ENCODE data around the gene PPY.

PPY gene

GRCh38 chr17:43909537-43910231, 32.6 kb downstream of the PPY start:
- no peak for TF ChIP-seq CTCF (conservative IDR thresholded peaks at IDR 0.05; ENCODE audit: low read length)

GRCh38 chr17:43907998-43908721, 34.1 kb downstream of the PPY start:
- peak overlapping the region; percentile 73 for H3K4me3 ChIP-seq (ENCODE audit: low read length)
- peak; percentile 74 for DNase-seq (ENCODE audit: low read depth)

More at GRCh38 chr17:43909537-43910231, 32.6 kb downstream of the PPY start:
- no peak for DNase-seq (ENCODE audit: low read depth)
- H3K4me3 ChIP-seq (ENCODE audit: low read length), result no peak overlapping the region

GRCh38 chr17:43907425-43907981, 34.8 kb downstream of the PPY start, which contains the start of gene MPP2:
MPP2 (minus strand) TSS chr17:43907536; CDS start chr17:43904460, 3,076 bp downstream.
- peak within 1 kb of the TSS; percentile 73 for H3K4me3 ChIP-seq (ENCODE audit: low read length)
- DNase-seq (ENCODE audit: low read depth), result peak; percentile 54
- peak; percentile 30 for TF ChIP-seq CTCF (conservative IDR thresholded peaks at IDR 0.05; ENCODE audit: low read length)

More at GRCh38 chr17:43907998-43908721, 34.1 kb downstream of the PPY start:
- TF ChIP-seq CTCF (conservative IDR thresholded peaks at IDR 0.05; ENCODE audit: low read length), result no peak

- TF ChIP-seq CTCF (conservative IDR thresholded peaks at IDR 0.05; ENCODE audit: low read length), result no peak
- peak overlapping the region; percentile 73 for H3K4me3 ChIP-seq (ENCODE audit: low read length)
Measured at GRCh38 chr17:43906951-43907424, 35.3 kb downstream of the PPY start.

GRCh38 chr17:43905985-43906852, 36.1 kb downstream of the PPY start:
- peak overlapping the region; percentile 73 for H3K4me3 ChIP-seq (ENCODE audit: low read length)
- DNase-seq (ENCODE audit: low read depth), result peak; percentile 52
- TF ChIP-seq CTCF (conservative IDR thresholded peaks at IDR 0.05; ENCODE audit: low read length), result no peak

More at GRCh38 chr17:43906951-43907424, 35.3 kb downstream of the PPY start:
- DNase-seq (ENCODE audit: low read depth), result no peak

DNA sequence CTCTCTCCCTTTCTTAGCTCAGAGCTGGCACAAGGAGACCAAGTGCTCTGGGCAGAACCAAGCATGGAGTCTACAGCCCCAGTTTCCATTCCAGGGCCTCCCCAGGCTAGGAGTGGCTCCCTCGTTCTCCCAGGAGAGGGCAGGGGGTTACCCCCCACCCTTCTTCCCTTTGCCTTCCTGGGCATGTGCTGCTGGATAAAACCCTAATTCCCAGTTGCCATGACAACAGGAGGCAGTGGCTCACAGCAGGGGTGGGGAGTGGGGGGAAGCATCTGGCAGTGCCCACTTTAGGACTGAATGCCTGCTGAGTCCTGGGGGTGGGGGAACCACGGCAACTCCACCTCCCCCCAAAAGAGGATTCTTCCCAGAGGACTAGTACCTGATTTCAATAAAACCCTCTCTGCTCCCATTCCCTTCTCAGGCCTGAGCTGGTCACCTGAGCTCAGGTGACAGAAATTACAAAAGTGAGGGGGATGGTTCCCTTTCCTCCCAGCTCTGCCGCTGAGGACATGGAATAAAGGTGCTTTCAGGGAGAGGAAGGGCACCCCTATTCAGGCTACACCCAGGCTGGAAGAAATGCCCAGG, 36.8 kb downstream of the PPY start:
- no peak overlapping the region for H3K4me3 ChIP-seq (ENCODE audit: low read length)
- no peak for DNase-seq (ENCODE audit: low read depth)
- no peak for TF ChIP-seq CTCF (conservative IDR thresholded peaks at IDR 0.05; ENCODE audit: low read length)

Measured in AG10803 (cell line).